Stimulated activated CD8-positive, alpha-beta memory T cell treated with anti-CD3 and anti-CD28 coated beads, Interleukin-15, amount 100 ng/mL, for 4 hours (primary cell): ENCODE measurements around the gene DPEP2NB.
"Not testable (repeated sequence)": the region's sequence is repeated elsewhere in the genome, so short reads cannot be mapped to it uniquely, and the experiment has no call there.

Experiments
- DNase-seq, 2 donors: peaks; one replicate each; pipeline ENCODE4 v3.0.0-alpha.2; 2020; ENCODE audit warnings: low read depth in 2 of 2

The DPEP2NB gene

GRCh38 chr16:67982011-67982696, 33.6 kb downstream of the DPEP2NB start:
- no peak for DNase-seq

GRCh38 chr16:67979955-67980678, 35.6 kb downstream of the DPEP2NB start, which contains the start of gene DPEP3:
Gene DPEP3, minus strand, starts transcription at chr16:67980499. Its CDS starts 119 bp downstream, at chr16:67980380.
- no peak for DNase-seq

- DNase-seq: no peak
These were observed 38.1 kb downstream of the DPEP2NB start for GRCh38 chr16:67977469-67978227.

DNA sequence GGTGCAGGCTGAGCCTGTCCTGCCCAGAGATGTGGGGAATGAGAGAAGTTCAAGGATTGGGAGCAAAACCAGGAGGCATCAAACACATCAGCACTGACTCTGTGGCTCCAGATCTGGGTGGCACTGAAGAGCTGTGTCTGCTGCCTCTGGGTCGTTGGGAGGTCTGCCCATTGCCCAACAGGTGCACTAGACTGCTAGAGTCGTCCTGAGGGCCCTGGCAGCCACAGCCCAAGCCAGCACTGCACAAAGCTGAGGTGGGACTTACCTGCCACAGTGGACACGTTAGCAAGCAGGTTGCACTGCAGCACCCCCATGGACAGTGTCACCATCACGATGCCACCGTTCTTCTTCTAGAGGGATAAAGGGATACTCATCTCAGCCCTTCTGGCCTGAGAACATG, 38.7 kb downstream of the DPEP2NB start:
- DNase-seq: no peak

DNA sequence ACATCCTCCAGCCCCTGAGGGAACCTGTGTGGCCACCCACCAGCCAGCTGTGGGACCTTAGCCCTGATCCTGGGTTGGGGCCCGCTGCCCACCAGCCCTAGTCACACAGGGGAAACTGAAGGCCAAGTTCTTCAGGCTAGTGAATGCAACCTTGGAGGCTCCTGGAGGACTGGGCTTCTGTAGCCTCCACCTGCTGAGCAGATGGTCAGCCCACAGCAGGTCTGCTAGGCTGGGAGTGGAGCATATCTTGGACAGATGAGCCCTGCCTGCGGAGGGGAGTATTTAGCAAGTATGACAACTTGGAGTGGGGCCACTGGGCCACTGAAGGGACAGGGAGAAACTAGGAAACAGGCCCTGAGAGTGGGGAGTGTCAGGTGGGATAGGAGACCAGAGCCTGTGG, 39.5 kb downstream of the DPEP2NB start:
- DNase-seq: no peak

DNA sequence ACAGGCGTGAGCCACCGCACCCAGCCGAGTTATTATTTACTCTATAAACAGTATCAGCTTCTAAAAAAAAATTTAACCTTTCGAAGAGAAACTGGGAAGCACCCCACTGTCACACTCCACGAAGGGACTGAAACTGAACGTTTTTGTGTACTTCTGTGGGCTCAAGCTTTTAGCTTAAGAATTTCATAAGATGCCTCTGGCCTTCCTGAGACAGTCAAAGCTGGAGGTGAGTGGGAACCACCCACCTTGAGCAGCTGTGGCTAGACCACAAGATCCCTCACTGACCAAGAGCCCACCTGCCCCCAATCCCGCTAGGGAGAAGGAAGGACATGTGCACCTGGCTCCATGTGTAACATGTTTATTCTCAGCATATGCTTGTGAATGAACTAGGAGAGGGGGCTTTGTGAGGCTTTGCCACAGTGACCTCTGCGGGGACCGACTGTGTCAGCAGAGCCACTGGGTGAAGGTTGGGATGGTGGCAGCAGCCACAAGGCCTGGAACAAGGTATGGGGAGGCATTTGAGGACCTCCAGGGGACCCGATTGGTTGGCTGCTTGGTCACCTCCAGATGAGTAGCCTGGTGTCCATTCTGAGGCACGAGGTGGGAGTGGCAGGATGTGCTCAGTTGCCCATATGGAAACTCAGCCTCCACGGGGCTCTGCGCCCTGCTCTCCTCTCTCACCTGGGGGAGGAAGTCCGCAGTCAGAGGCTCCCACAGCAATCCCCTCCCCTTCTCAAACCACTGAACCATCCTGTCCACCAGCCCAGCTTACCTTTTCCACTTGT, 40.2 kb downstream of the DPEP2NB start:
- no peak for DNase-seq

DNA sequence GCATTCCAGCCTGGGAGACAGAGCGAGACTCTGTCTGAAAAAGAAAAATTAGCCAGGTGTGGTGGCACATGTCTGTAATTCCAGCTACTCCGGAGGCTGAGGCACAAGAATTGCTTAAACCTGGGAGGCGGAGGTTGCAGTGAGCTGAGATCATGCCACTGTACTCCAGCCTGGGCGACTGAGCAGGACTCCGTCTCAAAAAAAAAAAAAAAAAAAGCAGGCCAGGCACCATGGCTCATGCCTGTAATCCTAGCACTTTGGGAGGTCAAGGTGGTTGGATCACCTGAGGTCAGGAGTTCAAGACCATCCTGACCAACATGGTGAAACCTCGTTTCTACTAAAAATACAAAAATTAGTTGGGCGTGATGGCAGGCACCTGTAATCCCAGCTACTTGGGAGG, 43.4 kb downstream of the DPEP2NB start:
- DNase-seq: not testable (repeated sequence)

GRCh38 chr16:67971111-67971510, 44.6 kb downstream of the DPEP2NB start:
- DNase-seq: no peak

DNA sequence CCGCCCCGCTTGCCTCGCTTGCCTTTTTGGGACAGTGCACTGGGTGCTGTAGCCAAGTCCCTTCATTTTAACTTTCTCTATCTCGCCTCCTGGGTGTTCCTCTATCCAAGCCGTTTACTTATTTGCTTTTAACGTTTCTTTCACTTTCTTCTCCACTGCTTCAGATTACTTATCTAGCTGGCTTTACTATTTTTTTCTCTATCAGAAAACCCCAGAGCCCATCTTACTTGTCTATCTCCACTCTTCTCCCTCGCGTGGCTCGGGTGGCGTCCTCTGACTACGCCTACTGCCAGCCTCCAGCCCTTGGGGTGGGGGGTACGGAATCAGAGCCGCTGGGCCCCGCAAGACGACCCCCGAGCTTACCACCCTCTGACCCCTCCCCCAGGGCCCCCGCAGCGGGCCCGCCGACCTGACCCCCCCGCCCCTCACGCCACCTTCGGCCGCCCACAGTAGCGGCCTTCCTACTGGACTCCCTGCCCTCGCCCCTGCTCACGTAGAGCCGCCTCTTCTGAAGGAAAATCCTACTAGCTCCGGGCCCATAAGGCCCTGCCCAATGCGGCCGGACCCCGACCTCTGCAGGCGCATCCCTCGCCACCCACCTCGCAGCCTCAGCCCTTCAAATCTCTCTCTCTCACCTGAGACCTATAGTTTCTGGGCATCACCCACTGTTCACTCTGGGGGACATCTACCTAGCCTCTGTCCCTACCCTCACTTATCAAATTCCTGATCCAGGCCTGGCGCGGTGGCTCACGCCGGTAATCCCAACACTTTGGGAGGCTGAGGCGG, 46.3 kb downstream of the DPEP2NB start:
- no peak for DNase-seq

DNA sequence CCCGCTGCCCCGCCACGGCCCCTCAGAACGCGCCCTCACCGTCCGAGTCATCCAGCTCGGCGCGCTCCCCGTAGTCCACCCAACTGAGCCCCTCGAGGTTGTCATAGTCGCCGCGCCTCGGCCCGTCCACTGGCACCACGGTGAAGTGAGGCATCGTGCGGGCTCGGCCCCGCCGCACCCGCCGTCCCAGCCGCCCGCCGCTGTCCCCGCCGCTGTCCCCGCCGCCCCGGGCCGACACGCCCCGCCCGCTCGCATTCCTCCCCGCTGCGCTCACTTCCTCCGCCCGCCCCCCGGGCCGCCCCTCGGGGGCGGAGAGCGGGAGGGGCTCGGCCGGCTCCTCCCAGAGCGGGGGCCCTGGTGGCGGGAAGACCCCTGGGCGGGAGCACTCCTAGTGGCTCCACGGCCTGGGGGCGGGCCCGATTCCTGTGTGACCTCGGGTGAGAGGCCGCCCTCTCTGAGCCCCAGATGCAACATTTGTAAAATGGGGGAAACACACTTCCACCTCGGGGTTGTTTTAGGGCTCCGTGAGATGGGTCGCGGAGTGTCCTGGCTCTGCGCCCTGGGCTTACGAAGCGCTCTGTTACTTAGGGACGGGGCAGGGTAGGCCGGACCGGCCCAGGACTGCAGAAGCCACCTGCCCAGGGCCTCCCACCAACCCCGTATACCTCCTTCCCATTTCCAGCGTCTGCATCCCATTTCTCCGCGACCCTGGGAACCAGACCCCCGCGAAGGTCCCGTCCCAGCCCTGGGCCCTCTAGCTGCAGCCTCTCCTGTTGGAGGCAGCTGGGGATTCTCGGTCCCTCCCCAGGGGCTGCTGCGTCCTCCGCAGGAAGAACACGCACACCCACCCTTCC, 47.1 kb downstream of the DPEP2NB start, which contains the start of gene SLC12A4:
SLC12A4 (minus strand) TSS at position 238 of the 854 bp plus-strand sequence; CDS start at position 154, 84 bp downstream.
- DNase-seq: peak; percentile 61 to 73

DNA sequence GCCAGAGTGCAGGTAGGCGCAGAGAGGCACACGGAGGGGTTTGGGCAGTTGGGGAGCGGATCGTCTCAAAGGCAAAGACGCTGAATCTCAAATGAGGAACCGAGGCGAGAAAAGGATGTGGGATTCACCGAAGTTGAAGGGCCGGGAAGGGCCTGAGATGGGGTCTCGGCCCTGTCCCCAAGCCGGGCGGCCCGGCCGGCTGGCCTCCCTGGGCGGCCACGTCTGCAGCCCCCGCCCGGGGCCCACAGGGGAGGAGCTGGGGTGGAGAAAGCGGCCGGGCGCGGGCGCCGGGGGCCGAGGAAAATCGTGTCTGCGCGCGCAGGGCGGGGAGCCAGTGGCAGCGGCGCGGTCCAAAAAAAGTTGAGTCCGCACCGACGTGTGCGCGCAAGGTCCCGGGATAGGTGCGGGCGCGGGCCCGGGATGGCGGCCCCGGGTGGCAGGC, 47.7 kb downstream of the DPEP2NB start:
- no peak for DNase-seq

- DNase-seq: no peak
These were observed 48.3 kb downstream of the DPEP2NB start for GRCh38 chr16:67967183-67967957.

DNA sequence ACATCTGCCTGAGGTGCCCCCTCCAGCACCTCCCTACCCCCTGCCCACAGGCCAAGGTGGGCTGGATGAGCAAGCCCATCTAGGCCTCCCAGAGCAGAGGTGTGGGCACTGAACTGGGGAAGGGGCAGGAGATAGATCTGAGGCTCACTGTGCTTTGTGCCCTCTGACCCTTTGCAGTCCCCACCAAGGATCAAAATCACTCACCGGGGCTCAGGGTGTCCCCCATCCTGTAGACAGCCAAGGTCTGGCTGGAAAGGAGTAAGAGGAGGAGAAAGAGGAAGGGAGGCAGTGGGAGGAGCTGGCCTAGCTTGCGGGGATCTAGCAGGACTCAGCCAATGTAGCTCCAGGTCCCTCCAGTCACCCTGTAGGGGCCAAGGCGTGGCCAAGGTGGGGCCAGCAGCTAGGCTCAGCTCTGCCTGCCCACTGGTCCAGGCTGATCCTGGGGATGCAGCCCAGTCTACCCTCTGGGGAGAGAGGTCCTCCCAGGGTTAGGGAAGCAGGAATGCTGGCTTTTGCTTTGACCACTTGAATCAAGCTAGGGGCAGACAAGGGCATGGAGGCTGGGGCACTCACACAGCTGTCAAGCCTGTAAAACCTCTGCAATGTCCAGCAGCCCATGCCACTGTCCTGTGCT, 49.0 kb downstream of the DPEP2NB start:
- DNase-seq: no peak

- no peak for DNase-seq
These were observed 49.8 kb downstream of the DPEP2NB start for GRCh38 chr16:67965668-67966548.

DNA sequence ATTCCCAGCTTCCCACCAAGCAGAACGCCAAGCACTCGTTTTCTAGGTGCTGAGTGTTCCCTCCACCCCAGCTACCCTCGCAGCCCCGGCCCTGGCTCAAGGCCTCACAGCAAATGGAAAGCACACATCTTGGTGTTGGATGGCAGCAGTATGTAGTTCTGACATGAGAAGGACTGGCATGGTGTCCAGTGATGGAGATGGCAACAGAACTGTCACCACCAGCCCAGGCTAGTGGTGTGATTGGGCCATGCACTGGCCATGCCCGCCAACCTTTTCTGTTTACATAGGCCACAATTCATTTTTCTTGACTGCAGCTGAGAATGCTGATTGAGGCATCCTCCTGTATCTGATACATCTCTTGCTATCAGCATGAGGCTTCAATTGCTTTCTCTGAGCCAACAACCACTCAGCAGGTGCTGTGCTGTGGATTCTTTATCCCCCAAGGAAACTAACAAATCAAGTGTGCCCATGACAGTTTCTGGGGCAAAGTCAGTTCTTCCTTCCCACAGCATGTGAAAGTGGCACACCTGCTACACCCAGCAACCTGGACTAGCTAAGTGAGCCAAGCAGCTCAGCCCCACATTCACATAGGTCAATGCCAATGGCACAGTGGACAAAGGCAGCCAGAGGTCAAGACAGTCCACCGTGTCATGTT, 51.1 kb downstream of the DPEP2NB start:
- no peak for DNase-seq

DNA sequence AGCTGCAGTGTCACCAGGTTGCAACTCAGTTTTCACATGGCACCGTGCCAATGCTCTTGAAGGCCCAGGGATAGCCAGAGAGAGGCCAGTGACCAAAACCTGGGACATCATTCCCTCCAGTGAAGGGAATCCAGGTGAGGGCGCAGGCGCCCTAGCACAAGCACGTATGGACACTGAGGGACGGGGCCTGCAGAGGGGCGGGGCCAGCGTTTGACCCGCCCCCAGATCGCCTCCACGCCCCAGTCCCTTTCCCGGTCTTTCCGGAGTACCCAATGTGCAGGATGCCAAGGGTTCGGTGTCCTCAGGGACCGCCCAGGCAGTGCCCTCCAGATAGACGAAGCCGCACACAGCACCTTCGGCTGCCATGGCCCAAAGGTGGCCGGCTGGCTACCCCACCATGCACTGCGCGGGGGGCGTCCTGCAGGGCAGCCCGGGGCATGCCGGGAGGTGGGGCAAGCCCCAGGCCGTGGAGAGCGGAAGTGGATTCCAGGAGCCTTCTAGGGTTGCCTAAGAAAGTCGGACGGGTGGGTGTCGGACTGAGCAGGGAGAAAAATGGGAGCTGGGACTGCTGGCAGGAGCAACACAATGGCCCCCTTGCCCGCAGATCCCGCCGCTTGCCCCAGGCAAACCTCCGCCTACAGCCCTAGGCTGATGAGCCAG, 51.9 kb downstream of the DPEP2NB start:
- no peak for DNase-seq
